Loucy (cell line): ENCODE measurements around the gene OLAH.

Source experiments
- CTCF ChIP-seq: fragments of 200-600 bp; sonication (generic); conservative IDR thresholded peaks from 2 replicates; pipeline ENCODE4 v1.5.1; 2014; ENCODE audit warnings: mild to moderate bottlenecking, antibody characterized with exemption, low read length
- EZH2phosphoT487 ChIP-seq: fragments of 200-600 bp; IDR thresholded peaks from 2 replicates; pipeline ENCODE4 v1.6.1; 2018; ENCODE audit warnings: antibody characterized with exemption, mild to moderate bottlenecking, moderate library complexity, borderline replicate concordance

- no peak for TF ChIP-seq CTCF
- no peak for TF ChIP-seq EZH2phosphoT487
Observed at GRCh38 chr10:15072358-15072757, 28.6 kb downstream of the OLAH start.
